Effector memory CD4-positive, alpha-beta T cell (primary cell): ENCODE data around the gene CLTC.

Source experiments
- DNase-seq, 3 donors: peaks; one replicate each; pipeline ENCODE4 v3.0.0-alpha.2; 2020
- H3K27ac ChIP-seq: 2 replicates; pipeline ENCODE4 v1.7.0; 2013; ENCODE audit warnings: mild to moderate bottlenecking, low read length, moderate library complexity; ENCODE audit not compliant: insufficient read depth, poor library complexity, severe bottlenecking
- H3K27me3 ChIP-seq: replicated peaks from 2 replicates; pipeline ENCODE4 v1.7.0; 2013; ENCODE audit warnings: mild to moderate bottlenecking, low read length; ENCODE audit not compliant: insufficient read depth, control insufficient read depth, poor library complexity, severe bottlenecking
- H3K36me3 ChIP-seq: 2 replicates; pipeline ENCODE4 v1.7.0; 2013; ENCODE audit warnings: mild to moderate bottlenecking, low read length, moderate library complexity; ENCODE audit not compliant: control insufficient read depth, insufficient read depth
- H3K4me1 ChIP-seq: 2 replicates; pipeline ENCODE4 v1.7.0; 2013; ENCODE audit warnings: low read length, mild to moderate bottlenecking; ENCODE audit not compliant: control insufficient read depth, insufficient read depth, poor library complexity, severe bottlenecking
- H3K4me3 ChIP-seq: 2 replicates; pipeline ENCODE4 v1.7.0; 2013; ENCODE audit warnings: low read length, low read depth, mild to moderate bottlenecking; ENCODE audit not compliant: insufficient read depth, poor library complexity, severe bottlenecking
- H3K9me3 ChIP-seq: 2 replicates; pipeline ENCODE4 v1.7.0; 2013; ENCODE audit warnings: mild to moderate bottlenecking, low read length, moderate library complexity; ENCODE audit not compliant: control insufficient read depth

CLTC gene

GRCh38 chr17:59712862-59713261, 93.2 kb downstream of the CLTC start:
- Histone ChIP-seq H3K27me3 (no peaks in the 10 kb centered on the region), H3K4me3 (no peak overlapping the region), H3K9me3 (no peaks in the 10 kb centered on the region), H3K4me1 (peaks cover 8% of the 10 kb centered on the region), H3K36me3 (no peaks in the 10 kb centered on the region), H3K27ac (no peak overlapping the region)
- no peak for DNase-seq

DNA sequence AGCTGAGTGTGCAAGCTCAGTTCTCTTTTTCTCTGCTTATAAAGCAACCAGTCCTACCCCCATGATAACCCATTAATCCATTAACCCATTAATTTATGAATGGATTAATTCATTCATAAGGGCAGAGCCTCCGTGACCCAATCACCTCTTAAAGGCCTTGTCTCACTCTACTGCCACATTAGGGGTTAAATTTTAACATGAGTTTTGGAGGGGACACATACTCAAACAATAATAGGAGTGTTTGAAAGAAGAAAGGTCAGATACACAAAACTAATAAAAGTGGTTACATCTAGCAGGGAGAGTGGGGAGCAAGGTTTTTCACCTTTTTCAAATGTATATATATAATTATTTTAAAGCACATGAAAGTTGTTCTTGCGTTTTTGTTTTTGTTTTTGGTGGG, 94.6 kb downstream of the CLTC start:
- no peaks in the 10 kb centered on the region for H3K9me3 ChIP-seq
- H3K4me3 ChIP-seq = no peak overlapping the region
- no peaks in the 10 kb centered on the region for H3K4me1 ChIP-seq
- no peaks in the 10 kb centered on the region for H3K36me3 ChIP-seq
- DNase-seq = no peak
- H3K27ac ChIP-seq = no peak overlapping the region
- no peaks in the 10 kb centered on the region for H3K27me3 ChIP-seq

DNA sequence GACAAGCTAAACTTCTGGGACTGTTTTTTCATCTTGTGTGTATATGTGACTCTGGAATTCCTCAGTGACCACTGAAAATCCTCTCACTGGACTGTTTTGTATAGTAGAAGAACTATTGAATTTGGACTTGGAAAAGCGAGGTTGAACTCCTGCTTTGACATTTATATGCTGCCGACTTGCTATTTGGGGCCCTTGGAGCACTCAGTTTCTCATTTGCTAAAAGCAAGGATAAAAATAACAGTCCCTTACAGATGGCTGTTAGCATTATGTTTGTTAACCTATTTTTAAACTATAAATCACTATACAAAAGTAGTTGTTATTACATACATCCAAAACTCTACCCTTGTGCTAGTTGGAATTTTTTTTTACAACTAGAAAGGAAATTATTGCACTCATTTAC, 96.7 kb downstream of the CLTC start:
- H3K9me3 ChIP-seq = no peaks in the 10 kb centered on the region
- H3K4me1 ChIP-seq = no peaks in the 10 kb centered on the region
- H3K27me3 ChIP-seq = no peaks in the 10 kb centered on the region
- H3K27ac ChIP-seq = no peak overlapping the region
- no peak overlapping the region for H3K4me3 ChIP-seq
- H3K36me3 ChIP-seq = no peaks in the 10 kb centered on the region
- no peak for DNase-seq

GRCh38 chr17:59719526-59719925, 99.8 kb downstream of the CLTC start:
- Histone ChIP-seq H3K27ac (no peak overlapping the region), H3K4me1 (no peaks in the 10 kb centered on the region), H3K4me3 (no peak overlapping the region)

DNA sequence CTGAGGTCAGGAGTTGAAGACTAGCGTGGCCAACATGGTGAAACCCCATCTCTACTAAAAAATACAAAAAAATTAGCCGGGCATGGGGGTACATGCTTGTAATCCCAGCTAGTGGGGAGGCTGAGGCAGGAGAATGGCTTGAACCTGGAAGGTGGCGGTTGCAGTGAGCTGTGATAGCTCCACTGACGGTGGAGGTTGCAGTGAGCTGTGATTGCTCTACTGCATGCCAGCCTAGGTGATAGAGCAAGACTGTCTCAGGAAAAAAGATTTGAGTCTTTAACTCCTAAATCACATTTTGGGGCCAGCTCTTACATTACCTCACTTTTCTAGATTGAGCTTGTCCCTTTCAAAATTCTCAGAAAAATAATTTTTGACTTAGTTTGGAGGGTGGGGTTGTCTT, 102.9 kb downstream of the CLTC start:
- H3K4me1 ChIP-seq = no peaks in the 10 kb centered on the region
- DNase-seq = no peak
- no peak overlapping the region for H3K4me3 ChIP-seq
- H3K27ac ChIP-seq = no peak overlapping the region
- H3K36me3 ChIP-seq = peaks cover 4% of the 10 kb centered on the region
- H3K27me3 ChIP-seq = no peaks in the 10 kb centered on the region
- H3K9me3 ChIP-seq = no peaks in the 10 kb centered on the region

More at GRCh38 chr17:59719526-59719925, 99.8 kb downstream of the CLTC start:
- Histone ChIP-seq H3K36me3 (peaks cover 4% of the 10 kb centered on the region), H3K9me3 (no peaks in the 10 kb centered on the region), H3K27me3 (no peaks in the 10 kb centered on the region)
- no peak for DNase-seq

DNA sequence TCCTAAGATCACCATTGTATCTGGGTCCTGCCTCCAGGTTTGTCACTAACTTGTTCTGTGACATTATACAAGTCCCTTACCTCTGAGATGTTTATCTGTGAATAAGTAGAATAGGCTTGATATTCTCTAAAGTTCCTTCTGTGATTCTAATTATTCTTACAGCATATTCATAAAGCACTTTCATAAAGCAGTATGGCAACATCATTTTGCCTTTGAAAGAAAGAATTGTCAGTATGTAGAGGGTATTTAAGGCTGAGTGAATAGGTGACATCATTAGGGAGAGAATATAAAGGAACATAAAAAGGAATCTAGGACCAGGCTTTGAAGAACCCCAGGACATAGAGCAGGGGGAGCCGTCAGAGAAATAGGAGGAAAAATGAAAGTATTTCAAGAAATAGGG, 103.3 kb downstream of the CLTC start:
- Histone ChIP-seq H3K4me3 (no peak overlapping the region), H3K27me3 (no peaks in the 10 kb centered on the region), H3K4me1 (no peaks in the 10 kb centered on the region), H3K27ac (no peak overlapping the region), H3K9me3 (no peaks in the 10 kb centered on the region), H3K36me3 (peaks cover 4% of the 10 kb centered on the region)
- no peak for DNase-seq

GRCh38 chr17:59723607-59724006, 103.9 kb downstream of the CLTC start:
- Histone ChIP-seq H3K4me1 (no peaks in the 10 kb centered on the region), H3K9me3 (no peaks in the 10 kb centered on the region), H3K27me3 (no peaks in the 10 kb centered on the region), H3K36me3 (peaks cover 4% of the 10 kb centered on the region), H3K27ac (no peak overlapping the region), H3K4me3 (no peak overlapping the region)
- no peak for DNase-seq

- H3K9me3 ChIP-seq = no peaks in the 10 kb centered on the region
- no peak for DNase-seq
- H3K27me3 ChIP-seq = no peaks in the 10 kb centered on the region
- H3K27ac ChIP-seq = no peak overlapping the region
- H3K4me1 ChIP-seq = no peaks in the 10 kb centered on the region
- peaks cover 4% of the 10 kb centered on the region for H3K36me3 ChIP-seq
- H3K4me3 ChIP-seq = no peak overlapping the region
These were observed 106.0 kb downstream of the CLTC start for GRCh38 chr17:59725691-59726090.

- Histone ChIP-seq H3K27ac (no peak overlapping the region), H3K9me3 (no peaks in the 10 kb centered on the region), H3K36me3 (peaks cover 3% of the 10 kb centered on the region), H3K27me3 (no peaks in the 10 kb centered on the region), H3K4me1 (no peaks in the 10 kb centered on the region), H3K4me3 (no peak overlapping the region)
- no peak for DNase-seq
These were observed 108.3 kb downstream of the CLTC start for GRCh38 chr17:59727817-59728533.

DNA sequence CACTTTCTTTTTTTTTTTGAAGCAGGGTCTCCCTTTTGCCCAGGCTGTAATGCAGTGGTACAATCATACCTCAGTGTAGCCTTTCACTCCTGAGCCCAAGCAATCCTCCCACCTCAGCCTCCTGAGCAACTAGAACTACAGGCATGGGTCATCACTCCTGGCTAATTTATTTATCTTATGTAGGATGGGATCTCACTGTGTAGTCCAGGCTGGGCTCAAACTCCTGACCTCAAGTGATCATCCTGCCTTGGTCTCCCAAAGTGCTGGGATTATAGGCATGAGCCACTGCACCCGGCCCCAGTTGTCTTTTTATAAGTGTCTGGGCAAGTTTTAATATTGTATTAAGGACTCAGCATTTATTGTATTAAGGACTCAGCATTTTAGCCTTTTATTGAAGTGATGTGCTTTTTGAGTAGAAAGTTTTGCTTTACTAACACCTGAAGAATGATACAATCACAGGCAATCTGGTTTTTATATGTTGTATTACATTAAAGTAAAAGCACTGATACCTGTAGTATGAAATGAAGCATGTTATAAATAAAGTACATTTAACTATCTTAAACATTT, 110.7 kb downstream of the CLTC start:
- DNase-seq = no peak
- H3K4me1 ChIP-seq = no peaks in the 10 kb centered on the region
- no peaks in the 10 kb centered on the region for H3K9me3 ChIP-seq
- peaks cover 3% of the 10 kb centered on the region for H3K36me3 ChIP-seq
- H3K27ac ChIP-seq = no peak overlapping the region
- no peak overlapping the region for H3K4me3 ChIP-seq
- no peaks in the 10 kb centered on the region for H3K27me3 ChIP-seq
